Measurements from ENCODE around the gene RYR2. TPM values are rescaled to one million over a fixed set of nuclear protein-coding genes. Genes with fewer than 3 reads are reported as not detected.
"Not testable (repeated sequence)": the region's sequence is repeated elsewhere in the genome, so short reads cannot be mapped to it uniquely, and the experiment has no call there.

The RYR2 gene
- total RNA-seq, 1 experiment from 2014 or later, result under 0.01 TPM

DNA sequence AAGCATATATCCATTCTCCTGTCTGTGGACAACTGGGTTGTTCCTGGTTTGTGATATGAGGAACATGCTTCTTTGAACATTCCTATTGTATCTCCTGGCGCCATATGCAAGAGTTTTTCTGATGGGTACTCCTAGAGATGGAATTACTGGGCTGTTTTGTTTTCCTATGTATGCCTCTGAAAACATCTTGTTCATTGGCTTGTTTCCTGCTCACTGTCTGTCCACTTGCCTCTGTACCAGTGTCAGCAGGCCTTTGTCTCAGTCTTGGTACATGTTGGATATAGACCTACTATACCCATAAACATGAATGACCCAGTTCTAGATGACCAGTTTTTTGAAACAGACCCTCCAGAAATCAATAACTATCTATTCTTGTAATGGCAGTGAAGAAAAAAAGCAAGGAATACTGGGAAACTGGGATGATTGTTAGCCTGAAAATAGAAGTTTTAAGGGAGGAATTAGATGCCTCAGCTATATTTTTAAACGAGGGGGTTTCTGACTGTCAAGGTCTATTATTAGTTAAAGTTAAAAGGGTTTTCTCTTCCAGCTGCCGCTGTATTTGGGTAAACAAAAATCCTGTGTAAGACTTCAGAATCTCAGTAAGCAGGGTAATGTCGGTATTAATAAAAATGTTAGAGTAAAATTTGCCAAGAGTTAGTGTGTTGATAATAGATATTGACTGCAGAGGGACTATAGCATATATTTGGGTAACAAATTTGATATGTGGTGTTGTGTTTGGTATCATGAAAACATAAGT is 103.6 kb downstream of the RYR2 start:
- no peak for DNase-seq (ENCODE audit: low read depth)

- no peak for DNase-seq (ENCODE audit: low read depth)
These were observed 104.3 kb downstream of the RYR2 start for GRCh38 chr1:237146241-237146640.

DNA sequence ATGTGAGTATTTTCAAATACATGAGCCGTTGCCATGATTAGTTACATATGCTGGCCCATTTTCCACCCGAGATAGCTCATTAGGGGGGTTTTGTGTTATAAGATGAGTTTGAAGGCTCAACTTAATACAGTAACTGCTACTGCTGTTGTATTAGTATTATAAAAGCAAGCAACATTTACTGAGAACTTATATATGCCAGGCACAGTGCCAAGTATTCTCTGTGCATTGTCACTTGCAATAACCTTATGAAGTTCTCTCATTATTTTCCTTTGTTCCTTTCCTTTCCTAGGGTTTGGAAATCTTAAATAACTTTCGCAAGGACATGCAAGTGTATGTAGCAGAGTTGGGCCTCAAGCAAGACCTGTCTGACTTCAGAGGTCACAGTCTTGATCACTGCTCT is 107.9 kb downstream of the RYR2 start:
- DNase-seq (ENCODE audit: low read depth), result no peak

DNA sequence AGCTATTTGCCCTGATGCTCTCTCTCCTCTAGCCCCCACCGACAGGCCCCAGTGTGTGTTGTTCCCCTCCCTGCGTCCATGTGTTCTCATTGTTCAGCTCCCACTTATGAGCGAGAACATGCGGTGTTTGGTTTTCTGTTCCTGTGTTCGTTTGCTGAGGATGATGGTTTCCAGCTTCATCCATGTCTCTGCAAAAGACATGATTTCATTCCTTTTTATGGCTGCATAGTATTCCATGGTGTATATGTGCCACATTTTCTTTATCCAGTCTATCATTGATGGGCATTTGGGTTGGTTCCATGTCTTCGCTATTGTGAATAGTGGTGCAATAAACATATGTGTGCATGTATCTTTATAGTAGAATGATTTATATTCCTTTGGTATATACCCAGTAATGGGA is 110.0 kb downstream of the RYR2 start:
- not testable (repeated sequence) for DNase-seq (ENCODE audit: low read depth)

- DNase-seq (ENCODE audit: low read depth), result no peak
These were observed 110.7 kb downstream of the RYR2 start for GRCh38 chr1:237152506-237153335.

- no peak for DNase-seq (ENCODE audit: low read depth)
These were observed 112.2 kb downstream of the RYR2 start for GRCh38 chr1:237154157-237154556.

- DNase-seq (ENCODE audit: low read depth), result no peak
These were observed 122.7 kb downstream of the RYR2 start for GRCh38 chr1:237164406-237165352.

DNA sequence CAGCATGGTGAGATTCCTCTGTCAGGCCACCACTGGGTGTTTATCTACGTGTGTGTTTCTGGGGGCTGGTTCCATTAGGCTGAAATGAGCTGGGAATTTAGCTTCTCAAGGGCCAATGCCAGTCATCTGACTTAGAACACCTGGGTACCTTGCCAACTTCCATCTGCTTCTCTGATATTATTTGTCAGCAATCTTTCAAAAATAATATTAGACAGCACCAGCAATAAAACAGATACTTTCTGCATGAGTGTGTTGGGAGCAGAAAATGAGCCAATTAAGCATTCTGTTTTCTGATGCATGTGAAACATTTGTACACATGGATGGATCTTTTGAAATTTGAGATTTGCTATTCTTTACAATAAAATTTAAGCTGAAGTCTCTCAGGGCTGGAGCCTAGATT is 124.1 kb downstream of the RYR2 start:
- no peak for DNase-seq (ENCODE audit: low read depth)

DNA sequence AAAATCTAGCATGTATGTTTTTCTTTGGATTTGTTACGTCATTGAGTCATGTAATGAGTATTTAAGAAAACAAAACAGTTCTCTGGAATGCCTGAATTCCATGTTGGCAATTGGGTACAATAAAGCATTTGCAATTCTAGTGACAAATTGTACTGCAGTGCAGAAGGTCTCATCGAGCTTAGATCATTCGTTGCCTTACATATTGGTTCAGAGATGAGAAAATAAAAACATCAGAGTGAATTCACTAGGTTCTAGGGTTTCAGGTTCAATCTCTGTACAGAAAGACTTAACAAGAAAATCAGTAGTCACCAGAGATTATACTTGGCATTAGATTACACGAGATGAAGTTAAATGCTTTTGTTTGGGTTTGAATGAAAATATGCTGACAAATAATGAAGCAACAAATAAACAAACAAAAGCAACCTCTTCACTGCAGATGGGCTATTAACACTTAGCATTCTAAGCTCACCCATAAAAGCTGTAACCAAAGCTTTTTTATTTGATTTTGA is 124.7 kb downstream of the RYR2 start:
- no peak for DNase-seq (ENCODE audit: low read depth)

GRCh38 chr1:237170149-237170548 is 128.2 kb downstream of the RYR2 start:
- no peak for DNase-seq (ENCODE audit: low read depth)

DNA sequence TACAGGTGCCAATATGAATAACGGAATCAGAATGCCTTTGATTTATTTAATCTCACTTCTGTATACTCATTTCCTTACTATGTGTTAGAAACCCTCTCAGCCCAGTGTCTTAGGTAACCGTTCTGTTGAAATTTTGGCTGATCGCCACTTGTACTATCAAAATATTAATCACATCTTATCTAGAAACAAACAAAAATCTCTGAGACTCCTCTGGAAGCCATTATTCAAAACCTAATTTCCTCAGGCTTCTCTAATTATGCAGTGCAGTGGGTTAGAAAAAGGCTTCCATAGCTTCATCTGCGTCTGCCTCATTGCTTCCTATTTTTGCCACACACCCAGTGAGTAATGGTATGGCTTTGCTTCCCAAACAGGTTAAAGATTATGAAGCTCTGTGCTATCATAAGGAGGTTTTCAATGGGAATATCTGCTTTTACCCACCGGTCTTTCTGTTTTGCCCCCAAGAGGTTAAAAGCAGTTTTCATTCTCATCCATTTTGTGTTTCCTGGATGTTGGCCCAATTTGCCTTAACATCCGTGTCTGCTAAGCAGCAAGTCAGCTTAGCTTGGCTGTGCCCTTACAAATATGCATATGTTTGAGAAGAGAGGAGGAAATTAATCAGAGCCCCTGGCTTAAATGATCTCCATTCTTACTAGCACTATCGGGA is 129.6 kb downstream of the RYR2 start:
- DNase-seq (ENCODE audit: low read depth), result no peak

DNA sequence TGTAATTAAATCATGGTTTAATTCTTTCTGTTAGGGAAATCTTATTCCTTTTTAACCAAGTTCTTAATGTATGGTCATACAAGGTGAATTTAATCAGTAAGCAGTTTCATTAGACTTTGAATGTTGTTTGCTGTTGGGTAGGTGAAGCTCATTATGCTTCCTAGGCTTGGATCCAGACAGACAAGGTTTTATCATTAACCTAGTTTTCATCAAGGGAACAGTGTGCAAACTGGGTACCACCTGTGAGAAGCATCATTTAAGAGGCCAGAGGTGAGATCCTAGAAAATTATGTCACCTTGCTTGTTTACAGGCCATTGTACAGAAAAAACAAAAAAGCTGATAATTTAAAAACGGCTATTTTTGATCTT is 130.1 kb downstream of the RYR2 start:
- no peak for DNase-seq (ENCODE audit: low read depth)

- DNase-seq (ENCODE audit: low read depth), result no peak
These were observed 137.5 kb downstream of the RYR2 start for GRCh38 chr1:237179503-237179902.

DNA sequence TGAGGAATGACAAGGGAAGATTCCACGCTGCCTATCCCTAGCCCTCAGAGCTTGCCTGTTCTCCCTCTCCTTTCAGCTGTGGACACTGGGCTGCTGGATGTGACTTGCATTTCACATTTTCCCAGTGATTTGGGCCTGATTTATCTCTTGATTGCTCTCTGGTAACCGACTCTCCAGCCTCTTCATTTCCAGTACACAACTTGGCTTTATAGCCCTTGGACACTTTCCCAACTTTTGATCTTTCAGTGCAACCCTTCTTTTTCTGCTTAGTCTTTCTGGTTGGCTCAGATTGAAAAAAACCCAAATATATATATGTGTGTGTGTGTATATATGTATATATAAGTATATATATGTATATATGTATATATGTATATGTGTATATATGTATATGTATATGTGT is 138.3 kb downstream of the RYR2 start:
- no peak for DNase-seq (ENCODE audit: low read depth)

DNA sequence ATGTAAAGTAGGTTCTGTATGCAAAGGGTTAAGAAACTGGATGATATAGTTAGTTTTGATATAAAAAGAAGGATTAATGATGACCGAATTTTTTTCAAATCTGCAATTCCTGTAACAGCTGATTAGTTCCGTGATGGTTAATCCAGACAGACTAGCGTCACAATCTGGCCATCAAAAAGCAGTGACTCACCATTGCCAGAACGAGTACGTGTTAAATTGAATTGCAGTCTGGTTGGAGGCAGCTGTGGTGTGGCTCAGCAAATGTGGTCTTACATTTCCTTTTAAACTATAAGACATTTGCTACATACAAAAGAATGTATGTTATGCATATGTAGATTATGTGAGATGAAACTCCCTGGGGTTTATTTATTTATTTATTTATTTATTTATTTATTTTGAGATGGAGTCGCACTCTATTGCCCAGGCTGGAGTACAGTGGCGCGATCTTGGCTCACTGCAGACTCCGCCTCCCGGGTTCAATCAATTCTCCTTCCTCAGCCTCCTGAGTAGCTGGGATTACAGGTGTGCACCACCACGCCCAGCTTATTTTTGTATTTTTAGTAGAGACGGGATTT is 139.8 kb downstream of the RYR2 start:
- DNase-seq (ENCODE audit: low read depth), result peak; percentile 5

GRCh38 chr1:237183963-237184540 is 142.1 kb downstream of the RYR2 start:
- no peak for DNase-seq (ENCODE audit: low read depth)

- DNase-seq (ENCODE audit: low read depth), result no peak
These were observed 144.7 kb downstream of the RYR2 start for GRCh38 chr1:237186675-237187074.

DNA sequence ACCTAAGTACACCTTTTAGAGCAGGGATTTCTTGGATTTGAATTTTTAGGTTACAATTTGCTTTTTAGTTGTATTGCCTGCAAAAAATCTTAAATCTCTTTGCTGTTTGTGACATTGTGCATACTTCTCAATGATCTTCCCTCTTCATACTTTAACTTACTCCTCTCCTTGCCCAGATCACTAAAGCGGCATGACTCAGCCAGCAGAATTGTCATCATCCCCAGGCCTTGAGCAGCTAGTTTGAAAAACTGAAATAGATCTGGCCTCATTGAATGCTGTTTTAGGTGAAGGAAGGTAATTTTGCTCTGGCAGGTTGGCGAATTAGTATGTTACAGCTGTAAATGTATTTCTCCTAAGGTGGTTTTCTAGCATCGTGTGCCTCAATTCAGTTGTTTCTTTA is 145.9 kb downstream of the RYR2 start:
- no peak for DNase-seq (ENCODE audit: low read depth)

- no peak for DNase-seq (ENCODE audit: low read depth)
These were observed 149.4 kb downstream of the RYR2 start for GRCh38 chr1:237191403-237191802.

Data from RPMI7951 (cell line).